Thyroid gland (tissue), 4 donors: ENCODE measurements around the gene PAEP.

ENCODE experiments used
- POLR2A ChIP-seq, 2 donors: fragments of 450-650 bp; IDR thresholded peaks; one replicate each; pipeline ENCODE4 v1.6.1; 2017; ENCODE audit warnings: antibody characterized with exemption in 2 of 2, mild to moderate bottlenecking in 2 of 2, moderate library complexity in 1 of 2
- TF ChIP-seq, protein P1 (sequence below), 6 experiments: fragments of 200-600 bp in 3 of 6; fragments of 450-650 bp in 3 of 6; sonication (generic) in 3 of 6; IDR thresholded peaks; one replicate each; pipeline ENCODE4 v1.5.1; 2016 to 2019; ENCODE audit warnings: antibody characterized with exemption in 6 of 6, mild to moderate bottlenecking in 2 of 6, inconsistent platforms in 1 of 6, moderate library complexity in 1 of 6

- TF ChIP-seq, protein P1, sequence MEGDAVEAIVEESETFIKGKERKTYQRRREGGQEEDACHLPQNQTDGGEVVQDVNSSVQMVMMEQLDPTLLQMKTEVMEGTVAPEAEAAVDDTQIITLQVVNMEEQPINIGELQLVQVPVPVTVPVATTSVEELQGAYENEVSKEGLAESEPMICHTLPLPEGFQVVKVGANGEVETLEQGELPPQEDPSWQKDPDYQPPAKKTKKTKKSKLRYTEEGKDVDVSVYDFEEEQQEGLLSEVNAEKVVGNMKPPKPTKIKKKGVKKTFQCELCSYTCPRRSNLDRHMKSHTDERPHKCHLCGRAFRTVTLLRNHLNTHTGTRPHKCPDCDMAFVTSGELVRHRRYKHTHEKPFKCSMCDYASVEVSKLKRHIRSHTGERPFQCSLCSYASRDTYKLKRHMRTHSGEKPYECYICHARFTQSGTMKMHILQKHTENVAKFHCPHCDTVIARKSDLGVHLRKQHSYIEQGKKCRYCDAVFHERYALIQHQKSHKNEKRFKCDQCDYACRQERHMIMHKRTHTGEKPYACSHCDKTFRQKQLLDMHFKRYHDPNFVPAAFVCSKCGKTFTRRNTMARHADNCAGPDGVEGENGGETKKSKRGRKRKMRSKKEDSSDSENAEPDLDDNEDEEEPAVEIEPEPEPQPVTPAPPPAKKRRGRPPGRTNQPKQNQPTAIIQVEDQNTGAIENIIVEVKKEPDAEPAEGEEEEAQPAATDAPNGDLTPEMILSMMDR (IDR thresholded peaks at IDR 0.05), result no peak
- TF ChIP-seq POLR2A (IDR thresholded peaks at IDR 0.05), result no peak
Measured at GRCh38 chr9:135600296-135600817, 38.8 kb downstream of the PAEP start.
